Activated CD4-positive, alpha-beta T cell treated with anti-CD3 and anti-CD28 coated beads, Interleukin-2, amount 50 U/mL, for 1 hour (primary cell): ENCODE measurements around the gene GRM8.
"Not testable (repeated sequence)": the region's sequence is repeated elsewhere in the genome, so short reads cannot be mapped to it uniquely, and the experiment has no call there.

Source experiments
- DNase-seq: peaks from one replicate; pipeline ENCODE4 v3.0.0-alpha.2; 2020

Gene GRM8

GRCh38 chr7:127021857-127022256 is 230.9 kb downstream of the GRM8 start:
- no peak for DNase-seq

- no peak for DNase-seq
Observed at GRCh38 chr7:127021019-127021738, 231.6 kb downstream of the GRM8 start.

- no peak for DNase-seq
Observed at GRCh38 chr7:127018889-127019288, 233.9 kb downstream of the GRM8 start.

- no peak for DNase-seq
Observed at GRCh38 chr7:127017196-127017595, 235.5 kb downstream of the GRM8 start.

- no peak for DNase-seq
Observed at GRCh38 chr7:127000725-127001124, 252.0 kb downstream of the GRM8 start.

GRCh38 chr7:126996659-126997058 is 256.1 kb downstream of the GRM8 start:
- no peak for DNase-seq

GRCh38 chr7:126993626-126994213 is 259.0 kb downstream of the GRM8 start:
- DNase-seq: no peak

- no peak for DNase-seq
Observed at GRCh38 chr7:126988022-126988421, 264.7 kb downstream of the GRM8 start.

- no peak for DNase-seq
Observed at GRCh38 chr7:126979722-126980121, 273.0 kb downstream of the GRM8 start.

GRCh38 chr7:126978865-126979264 is 273.9 kb downstream of the GRM8 start:
- no peak for DNase-seq

GRCh38 chr7:126973066-126973465 is 279.7 kb downstream of the GRM8 start:
- DNase-seq: no peak

GRCh38 chr7:126972571-126972970 is 280.2 kb downstream of the GRM8 start:
- no peak for DNase-seq

- DNase-seq: no peak
Observed at GRCh38 chr7:126959649-126960048, 293.1 kb downstream of the GRM8 start.

- DNase-seq: no peak
Observed at GRCh38 chr7:126958367-126958766, 294.4 kb downstream of the GRM8 start.

- DNase-seq: no peak
Observed at GRCh38 chr7:126957443-126957842, 295.3 kb downstream of the GRM8 start.

- DNase-seq: no peak
Observed at GRCh38 chr7:126953461-126953860, 299.3 kb downstream of the GRM8 start.

GRCh38 chr7:126948664-126949063 is 304.1 kb downstream of the GRM8 start:
- no peak for DNase-seq

GRCh38 chr7:126940723-126941307 is 311.9 kb downstream of the GRM8 start:
- no peak for DNase-seq

- no peak for DNase-seq
Observed at GRCh38 chr7:126937171-126937570, 315.6 kb downstream of the GRM8 start.

GRCh38 chr7:126931581-126931980 is 321.2 kb downstream of the GRM8 start:
- no peak for DNase-seq

- no peak for DNase-seq
Observed at GRCh38 chr7:126930166-126930565, 322.6 kb downstream of the GRM8 start.

GRCh38 chr7:126924477-126924876 is 328.3 kb downstream of the GRM8 start:
- no peak for DNase-seq

- not testable (repeated sequence) for DNase-seq
Observed at GRCh38 chr7:126911627-126912026, 341.1 kb downstream of the GRM8 start.

- DNase-seq: not testable (repeated sequence)
Observed at GRCh38 chr7:126908564-126908963, 344.2 kb downstream of the GRM8 start.
